Calu3 (cell line): Measurements from ENCODE around the gene MRPL45. TPM values are rescaled to one million over a fixed set of nuclear protein-coding genes. Genes with fewer than 3 reads are reported as not detected.

Experiments used
- BruUV-seq: library from RNA; stranded (reverse); fragments of 400-500 nt; replicated peaks from 2 replicates; lab custom pipeline; 2021; lab: Mats Ljungman, UMichigan
- CTCF ChIA-PET: fragments of 300-600 bp; sonication (Branson Sonifier 250); formaldehyde crosslinking; loops from one replicate; lab custom pipeline; 2022; ENCODE audit warnings: antibody characterized with exemption; lab: Charles Lee
- DNase-seq: peaks from one replicate; pipeline ENCODE4 v3.0.0; 2022
- H3K27ac Mint-ChIP-seq: one replicate; pipeline ENCODE4 v1.8.0; 2022; ENCODE audit warnings: mixed read lengths; ENCODE audit not compliant: unreplicated experiment
- H3K27me3 Mint-ChIP-seq: one replicate; pipeline ENCODE4 v1.8.0; 2022; ENCODE audit warnings: mixed read lengths; ENCODE audit not compliant: unreplicated experiment
- H3K36me3 Mint-ChIP-seq: one replicate; pipeline ENCODE4 v1.8.0; 2022; ENCODE audit warnings: mild to moderate bottlenecking, moderate library complexity, mixed read lengths; ENCODE audit not compliant: insufficient read depth, unreplicated experiment
- H3K4me1 Mint-ChIP-seq: one replicate; pipeline ENCODE4 v1.8.0; 2022; ENCODE audit warnings: mild to moderate bottlenecking, low read depth, mixed read lengths; ENCODE audit not compliant: unreplicated experiment
- H3K4me3 Mint-ChIP-seq: one replicate; pipeline ENCODE4 v1.8.0; 2022; ENCODE audit warnings: mild to moderate bottlenecking, low read depth, moderate library complexity, mixed read lengths; ENCODE audit not compliant: unreplicated experiment
- H3K9me3 Mint-ChIP-seq: one replicate; pipeline ENCODE4 v1.8.0; 2022; ENCODE audit warnings: low read depth, mixed read lengths; ENCODE audit not compliant: unreplicated experiment
- CTCF ChIP-seq: fragments of 200-600 bp; IDR thresholded peaks from one replicate; pipeline ENCODE4 v1.8.0; 2022; ENCODE audit warnings: antibody characterized with exemption; ENCODE audit not compliant: unreplicated experiment
- intact Hi-C: fragments of 100-400 bp; cut with micrococcal nuclease; formaldehyde crosslinking; loops from one replicate; pipeline ENCODE4 v1.10.0; 2022; ENCODE audit not compliant: unreplicated experiment
- total RNA-seq: library from RNA; stranded (reverse); gene quantifications from 2 replicates; pipeline ENCODE4 v1.2.3, GENCODE V29; 2022

The MRPL45 gene
- total RNA-seq, 1 experiment from 2014 or later: 171 TPM

- no peaks in the 10 kb centered on the region for H3K36me3 Mint-ChIP-seq
- BruUV-seq: no TSS peak
- intact Hi-C loops: no loop called here
- CTCF ChIA-PET: interaction anchor here (0.5 to 12.7 kb wide), 7 partner anchors 9 to 1291 kb away, joined by 3 to 159 read pairs (median 4); partner anchors contain the start of gene SOCS7
- H3K9me3 Mint-ChIP-seq: no peaks in the 10 kb centered on the region
- no peaks in the 10 kb centered on the region for H3K4me1 Mint-ChIP-seq
- peaks cover 79% of the 10 kb centered on the region for H3K27me3 Mint-ChIP-seq
- TF ChIP-seq CTCF: no peak
- no peak for DNase-seq
- no peak overlapping the region for H3K27ac Mint-ChIP-seq
- no peak overlapping the region for H3K4me3 Mint-ChIP-seq
These were observed 34.0 kb downstream of the MRPL45 start for GRCh38 chr17:38330941-38331411.

GRCh38 chr17:38332735-38333134 is 35.8 kb downstream of the MRPL45 start:
- Mint-ChIP-seq H3K4me3 (no peak overlapping the region), H3K27ac (no peak overlapping the region), H3K4me1 (no peaks in the 10 kb centered on the region), H3K36me3 (no peaks in the 10 kb centered on the region), H3K9me3 (no peaks in the 10 kb centered on the region), H3K27me3 (peaks cover 92% of the 10 kb centered on the region)
- TF ChIP-seq CTCF: no peak
- intact Hi-C loops: no loop called here
- no TSS peak for BruUV-seq
- DNase-seq: no peak
- CTCF ChIA-PET: interaction anchor here (0.6 to 12.7 kb wide), 7 partner anchors 9 to 226 kb away, joined by 3 to 159 read pairs (median 7); partner anchors contain the start of gene SOCS7

GRCh38 chr17:38333635-38334295 is 36.8 kb downstream of the MRPL45 start:
- CTCF ChIA-PET: interaction anchor here (0.5 to 12.7 kb wide), 10 partner anchors 8 to 333 kb away, joined by 3 to 159 read pairs (median 6); partner anchors contain the start of gene SOCS7
- no peak overlapping the region for H3K4me3 Mint-ChIP-seq
- BruUV-seq: no TSS peak
- intact Hi-C loops: no loop called here
- TF ChIP-seq CTCF: peak; percentile 99
- H3K27ac Mint-ChIP-seq: no peak overlapping the region
- peaks cover 92% of the 10 kb centered on the region for H3K27me3 Mint-ChIP-seq
- no peaks in the 10 kb centered on the region for H3K9me3 Mint-ChIP-seq
- no peaks in the 10 kb centered on the region for H3K36me3 Mint-ChIP-seq
- DNase-seq: peak; percentile 89
- H3K4me1 Mint-ChIP-seq: no peaks in the 10 kb centered on the region

GRCh38 chr17:38334480-38335364 is 37.8 kb downstream of the MRPL45 start:
- peaks cover 92% of the 10 kb centered on the region for H3K27me3 Mint-ChIP-seq
- BruUV-seq: no TSS peak
- intact Hi-C loops: no loop called here
- H3K9me3 Mint-ChIP-seq: no peaks in the 10 kb centered on the region
- TF ChIP-seq CTCF: no peak
- no peaks in the 10 kb centered on the region for H3K36me3 Mint-ChIP-seq
- no peak overlapping the region for H3K4me3 Mint-ChIP-seq
- no peaks in the 10 kb centered on the region for H3K4me1 Mint-ChIP-seq
- DNase-seq: no peak
- CTCF ChIA-PET: interaction anchor here (0.6 to 12.7 kb wide), 6 partner anchors 10 to 1491 kb away, joined by 4 to 159 read pairs (median 9); partner anchors contain the start of gene SOCS7
- H3K27ac Mint-ChIP-seq: no peak overlapping the region
